ENCODE data around the gene SRPRB.
"Not testable (repeated sequence)": the region's sequence is repeated elsewhere in the genome, so short reads cannot be mapped to it uniquely, and the experiment has no call there.

SRPRB gene

GRCh38 chr3:133779626-133780203, 25.9 kb upstream of the SRPRB start:
- DNase-seq, result no peak

- DNase-seq, result not testable (repeated sequence)
Observed at GRCh38 chr3:133780756-133781155, 24.9 kb upstream of the SRPRB start.

GRCh38 chr3:133781570-133781969, 24.0 kb upstream of the SRPRB start:
- no peak for DNase-seq

- DNase-seq, result no peak
Observed at GRCh38 chr3:133782454-133782853, 23.2 kb upstream of the SRPRB start.

GRCh38 chr3:133783762-133784161, 21.9 kb upstream of the SRPRB start:
- DNase-seq, result no peak

- no peak for DNase-seq
Observed at GRCh38 chr3:133788024-133788423, 17.6 kb upstream of the SRPRB start.

GRCh38 chr3:133792171-133792763, 13.3 kb upstream of the SRPRB start:
- no peak for DNase-seq

GRCh38 chr3:133797396-133798105, 8.1 kb upstream of the SRPRB start:
- no peak for DNase-seq

- no peak for DNase-seq
Observed at GRCh38 chr3:133799794-133800585, 5.6 kb upstream of the SRPRB start.

- DNase-seq, result no peak
Observed at GRCh38 chr3:133803469-133803868, 2.1 kb upstream of the SRPRB start.

- no peak for DNase-seq
Observed at GRCh38 chr3:133804896-133805295, 719 bp upstream of the SRPRB start.

GRCh38 chr3:133805384-133805701, 272 bp upstream of the SRPRB start:
- no peak for DNase-seq

- DNase-seq, result no peak
Observed at GRCh38 chr3:133812872-133813271, 7.3 kb downstream of the SRPRB start.

GRCh38 chr3:133815386-133815785, 9.8 kb downstream of the SRPRB start:
- no peak for DNase-seq

GRCh38 chr3:133820129-133820528, 14.5 kb downstream of the SRPRB start:
- no peak for DNase-seq

GRCh38 chr3:133820889-133821675, 15.5 kb downstream of the SRPRB start:
- DNase-seq, result no peak

GRCh38 chr3:133821767-133822638, 16.4 kb downstream of the SRPRB start:
- DNase-seq, result no peak

GRCh38 chr3:133824961-133825485, 19.4 kb downstream of the SRPRB start:
- DNase-seq, result no peak

GRCh38 chr3:133825969-133826727, 20.5 kb downstream of the SRPRB start:
- DNase-seq, result no peak

GRCh38 chr3:133827136-133827535, 21.5 kb downstream of the SRPRB start:
- no peak for DNase-seq

GRCh38 chr3:133827684-133828083, 22.1 kb downstream of the SRPRB start:
- no peak for DNase-seq
